HG03565 (cell line): ENCODE measurements around the gene PEX10.

ENCODE experiments used
- ATAC-seq: cut with Tn5 transposase; IDR thresholded peaks from one replicate; pipeline ENCODE4 v1.9.1; 2021; ENCODE audit warnings: mild to moderate bottlenecking, moderate library complexity; ENCODE audit not compliant: unreplicated experiment

Gene PEX10

DNA sequence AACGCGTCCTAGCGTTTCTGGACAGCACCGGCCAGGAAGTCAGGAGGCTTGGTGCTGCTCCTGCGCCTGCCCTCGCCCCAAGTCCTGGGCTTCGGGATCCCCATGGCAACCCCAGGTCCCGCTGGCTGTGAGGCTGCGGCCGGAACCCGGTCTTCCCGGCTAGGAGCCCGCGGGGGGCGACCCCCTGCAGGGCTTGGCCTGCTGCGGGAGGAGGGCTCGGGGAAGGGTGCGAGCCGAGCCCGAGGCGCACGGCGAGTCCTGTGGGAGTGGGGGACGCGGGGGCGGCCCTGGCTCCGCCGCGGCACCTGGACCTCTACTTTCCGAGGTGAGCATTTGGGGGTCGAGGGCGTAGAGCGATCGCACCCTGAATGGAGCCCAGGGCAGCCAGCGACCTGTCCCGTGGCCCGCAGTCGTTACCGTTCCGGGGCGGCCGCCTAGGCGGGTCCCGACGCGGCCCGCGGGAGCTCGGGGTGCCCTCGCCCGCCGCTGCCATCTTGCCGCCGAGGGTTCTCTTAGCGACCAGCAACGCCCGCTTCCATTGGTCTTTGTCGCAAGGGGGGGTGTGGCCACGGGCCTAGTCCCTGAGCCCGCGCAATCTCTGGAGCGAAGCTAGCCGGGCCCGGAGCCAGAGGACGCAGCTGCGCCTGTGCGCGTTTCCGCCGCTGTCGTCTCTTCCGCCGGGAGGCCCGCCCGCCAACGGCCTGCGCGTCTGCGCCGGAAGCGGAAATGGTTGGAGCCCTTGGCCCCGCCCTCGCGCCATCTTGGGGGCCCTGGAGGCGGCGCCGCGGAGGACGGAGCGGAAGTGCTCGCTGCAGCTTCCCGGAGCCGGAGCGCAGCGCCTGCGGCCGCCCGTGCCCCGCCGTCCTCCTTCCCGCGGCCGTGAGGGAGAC is 21.1 kb downstream of the PEX10 start, which contains the start of the genes MORN1 and RER1:
MORN1 (minus strand) TSS at position 514 of the 890 bp plus-strand sequence; CDS start at position 493, 21 bp downstream.
RER1 (plus strand) TSS at position 801 of the 890 bp plus-strand sequence. CDS start 3,950 bp downstream, outside the sequence.
- peak; percentile 77 for ATAC-seq

DNA sequence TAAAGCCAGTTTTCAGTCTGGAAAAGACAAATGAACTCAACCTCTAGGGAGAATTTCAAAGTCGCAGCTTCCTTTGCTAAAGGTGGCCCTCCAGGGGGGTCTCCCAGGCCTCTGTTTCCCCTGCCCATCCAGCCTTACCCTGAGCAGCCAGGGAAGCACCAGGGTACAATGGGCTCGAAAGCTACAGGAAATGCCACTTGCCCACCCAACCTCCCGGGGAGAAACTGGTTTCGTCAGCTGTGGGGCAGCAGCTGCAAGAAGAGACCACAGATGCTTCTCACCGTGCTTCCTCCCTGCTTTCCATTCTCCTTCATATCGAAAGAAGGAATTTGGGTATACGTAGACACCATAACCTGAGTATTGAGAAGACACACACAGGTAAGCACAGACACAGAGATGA is 22.7 kb downstream of the PEX10 start:
- no peak for ATAC-seq

DNA sequence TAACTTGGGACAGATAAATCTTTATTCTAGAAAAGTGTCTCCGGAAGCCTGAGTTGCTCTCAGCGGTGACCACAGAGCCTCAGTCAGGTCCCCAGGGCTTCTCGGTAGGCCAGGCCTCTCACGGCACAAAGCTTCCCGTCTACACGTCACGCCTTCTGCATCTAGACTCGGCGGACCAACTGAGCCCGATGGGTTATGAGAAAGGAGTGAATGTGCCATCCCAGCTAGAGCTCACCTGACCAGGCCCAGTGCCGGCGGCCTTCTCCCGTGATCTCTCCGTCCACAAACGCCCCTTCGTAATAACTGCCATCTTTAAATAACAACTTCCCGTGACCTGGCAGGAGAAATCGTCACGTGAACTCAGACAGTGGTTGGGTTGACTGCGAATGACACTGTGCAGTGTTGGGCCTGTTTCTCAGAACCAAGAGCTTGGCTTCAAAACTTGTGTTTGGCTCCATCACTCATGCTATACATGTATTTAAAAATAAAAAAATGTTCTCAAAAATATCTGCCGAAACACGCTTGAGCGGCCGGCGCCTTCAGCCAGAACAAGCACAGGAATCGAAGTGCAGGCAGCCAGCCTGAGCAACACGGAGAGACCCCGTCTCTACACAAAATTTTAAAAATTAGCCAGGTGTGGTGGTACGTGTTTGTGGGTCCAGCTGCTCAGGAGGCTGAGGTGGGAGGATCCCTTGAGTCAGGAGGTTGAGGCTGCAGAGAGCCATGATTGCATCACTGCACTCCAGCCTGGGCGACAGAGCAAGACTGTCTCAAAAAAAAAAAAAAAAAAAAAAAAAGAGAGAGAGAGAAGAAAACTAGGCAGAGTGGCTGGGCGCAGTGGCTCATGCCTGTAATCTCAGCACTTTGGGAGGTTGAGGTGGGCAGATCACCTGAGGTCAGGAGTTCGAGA is 24.1 kb downstream of the PEX10 start:
- ATAC-seq = no peak

DNA sequence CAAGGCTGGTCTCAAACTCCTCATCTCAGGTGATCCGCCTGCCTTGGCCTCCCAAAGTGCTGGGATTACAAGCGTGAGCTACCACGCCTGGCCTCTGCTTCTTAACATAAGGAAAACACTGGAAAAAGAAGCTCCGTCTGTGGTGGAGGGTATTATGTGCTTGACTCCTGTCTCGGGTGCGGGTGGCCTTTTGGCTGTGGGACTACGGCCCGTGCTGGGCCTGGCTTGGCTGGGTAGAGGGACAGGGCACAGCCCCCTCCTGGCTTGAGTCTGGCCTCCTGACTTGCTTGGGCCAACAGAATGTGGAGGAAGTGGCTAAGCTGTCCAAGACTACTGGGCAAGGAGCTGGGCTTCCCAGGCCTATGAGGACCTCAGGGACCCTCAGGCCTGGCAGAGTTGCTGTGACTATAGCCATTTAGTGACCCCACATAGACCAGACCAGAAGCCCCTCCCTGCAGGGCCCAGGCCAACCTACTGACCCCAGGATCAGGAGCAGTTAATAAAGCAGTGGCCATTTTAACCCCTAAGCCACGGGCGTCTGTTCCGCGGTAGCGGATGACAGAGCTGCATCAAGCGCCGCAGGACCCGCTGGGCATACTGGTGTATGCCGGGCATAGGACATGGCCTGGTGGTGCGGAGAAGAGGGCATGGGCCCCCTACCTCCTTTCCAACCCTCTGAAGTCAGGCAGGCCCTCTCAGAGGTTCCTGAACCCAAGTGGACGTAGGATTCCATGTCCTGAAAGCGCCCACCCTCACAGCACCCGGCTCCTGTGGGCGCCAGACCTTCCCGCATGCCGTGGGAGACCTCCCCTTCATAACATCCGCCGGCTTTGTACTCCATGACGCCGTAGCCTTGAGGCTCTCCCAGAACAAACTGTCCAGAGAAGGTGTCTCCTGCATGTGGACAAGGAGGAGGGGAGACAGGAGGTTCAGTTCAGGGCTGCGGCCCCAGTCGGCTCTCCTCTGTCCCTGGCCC is 25.4 kb downstream of the PEX10 start:
- no peak for ATAC-seq

DNA sequence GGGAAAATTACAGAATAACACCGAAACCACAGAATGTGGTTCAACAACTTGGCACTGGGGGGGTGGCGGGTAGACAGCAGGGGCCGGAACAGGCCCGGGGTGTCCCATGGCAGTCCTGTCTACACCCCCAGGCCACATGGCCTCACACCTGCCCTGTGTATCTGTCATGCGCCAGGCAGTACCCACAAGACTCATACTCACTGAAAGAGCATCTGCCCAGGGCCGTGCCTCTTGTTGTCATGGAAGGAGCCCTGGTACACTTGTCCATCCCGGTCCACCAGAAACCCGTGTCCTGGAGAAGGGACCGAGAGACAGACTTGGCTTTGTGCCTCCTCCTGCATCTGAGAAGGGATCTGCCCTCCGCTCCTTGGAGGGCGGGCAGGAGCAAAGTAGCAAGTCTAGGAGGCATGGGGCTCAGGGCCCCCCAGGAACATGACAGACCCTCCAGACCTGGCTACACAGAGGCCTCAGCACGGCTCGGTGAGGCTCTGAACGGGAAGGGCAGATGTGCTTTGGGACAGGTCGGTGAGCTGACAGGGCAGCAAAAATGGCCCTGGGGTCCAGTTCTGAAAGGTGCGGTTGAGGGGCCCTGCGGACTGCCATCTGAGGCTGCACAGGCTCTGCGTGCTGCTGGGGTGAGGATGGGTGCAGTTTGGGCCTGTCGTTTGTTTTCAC is 26.6 kb downstream of the PEX10 start:
- ATAC-seq = no peak

DNA sequence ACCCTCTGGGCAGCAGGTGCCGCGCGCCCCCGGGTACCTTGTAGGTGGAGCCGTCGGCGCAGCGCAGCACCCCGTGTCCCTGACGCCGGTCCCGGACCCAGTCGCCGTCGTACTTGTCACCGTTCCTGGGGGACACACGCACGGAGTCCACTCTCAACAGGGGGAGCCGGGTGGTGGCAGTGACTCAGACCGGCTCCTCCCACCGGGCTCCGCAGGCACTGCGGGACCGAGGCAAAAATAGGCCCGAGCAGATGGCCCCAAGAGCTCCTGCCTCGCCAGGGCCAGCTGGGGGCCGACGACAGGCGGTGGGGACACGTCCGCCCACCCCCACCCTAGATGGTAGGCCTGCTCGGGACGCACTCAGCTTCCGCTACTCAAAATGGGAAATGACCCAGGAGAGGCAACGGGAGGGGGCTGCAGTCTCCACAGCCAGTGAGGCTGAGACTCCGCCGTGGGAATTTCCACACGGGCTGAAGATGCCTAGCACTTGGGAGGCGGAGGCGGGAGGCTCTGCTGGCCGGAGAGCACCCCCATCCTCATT is 27.4 kb downstream of the PEX10 start:
- no peak for ATAC-seq

DNA sequence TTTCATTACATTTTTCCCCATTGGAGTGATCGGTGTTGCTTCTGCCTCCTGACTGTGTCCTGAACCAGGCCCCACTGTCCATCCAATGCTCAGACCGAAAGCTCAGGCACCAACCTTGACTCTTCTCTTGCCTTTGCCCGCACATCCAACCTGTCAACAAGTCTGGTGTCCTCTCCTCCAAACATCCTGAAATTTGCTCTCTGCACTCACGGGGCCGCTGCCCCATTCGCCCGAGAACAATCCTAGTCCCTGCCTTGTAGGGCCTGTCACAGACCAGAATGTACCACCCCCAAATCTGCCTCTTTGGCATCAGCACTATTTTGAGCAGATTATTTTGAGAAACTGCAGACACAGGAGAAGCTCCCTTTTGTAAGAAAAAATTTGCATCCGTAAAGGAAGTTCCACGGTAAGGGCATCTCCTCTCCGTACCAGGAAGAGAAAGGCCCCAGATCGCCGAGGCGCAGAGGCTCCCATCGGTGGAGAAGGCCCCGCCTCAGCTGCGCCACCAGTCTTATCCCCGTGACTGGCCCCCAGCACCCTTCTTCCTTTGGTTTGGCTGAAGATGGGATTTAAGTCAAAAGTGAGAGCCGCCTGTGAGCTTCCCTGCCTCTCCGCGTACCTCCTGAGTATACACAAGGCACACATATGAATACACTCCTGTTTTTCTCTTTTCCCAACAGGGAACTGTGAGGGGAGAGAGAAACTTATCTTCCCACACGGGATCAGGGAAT is 28.1 kb downstream of the PEX10 start:
- ATAC-seq = no peak

DNA sequence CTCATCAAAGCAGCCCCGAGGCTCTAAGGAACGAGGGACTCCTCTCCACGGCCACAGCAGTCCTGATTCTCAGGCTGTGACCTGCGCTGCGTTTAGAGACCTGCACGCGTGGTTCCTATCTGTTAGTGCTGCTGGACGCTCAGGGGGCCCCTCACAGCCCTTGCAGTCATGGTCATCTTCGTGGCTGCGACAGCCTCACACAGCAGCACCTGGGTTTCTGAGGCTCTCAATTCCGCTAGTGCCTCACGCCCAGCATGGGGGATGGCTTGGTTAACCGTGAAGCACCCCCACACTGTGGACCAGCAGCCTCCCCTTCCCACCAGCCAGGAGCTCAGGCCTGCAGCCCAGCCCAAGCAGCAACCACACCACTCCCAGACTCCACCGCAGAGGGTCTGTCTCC is 28.8 kb downstream of the PEX10 start:
- ATAC-seq = no peak

DNA sequence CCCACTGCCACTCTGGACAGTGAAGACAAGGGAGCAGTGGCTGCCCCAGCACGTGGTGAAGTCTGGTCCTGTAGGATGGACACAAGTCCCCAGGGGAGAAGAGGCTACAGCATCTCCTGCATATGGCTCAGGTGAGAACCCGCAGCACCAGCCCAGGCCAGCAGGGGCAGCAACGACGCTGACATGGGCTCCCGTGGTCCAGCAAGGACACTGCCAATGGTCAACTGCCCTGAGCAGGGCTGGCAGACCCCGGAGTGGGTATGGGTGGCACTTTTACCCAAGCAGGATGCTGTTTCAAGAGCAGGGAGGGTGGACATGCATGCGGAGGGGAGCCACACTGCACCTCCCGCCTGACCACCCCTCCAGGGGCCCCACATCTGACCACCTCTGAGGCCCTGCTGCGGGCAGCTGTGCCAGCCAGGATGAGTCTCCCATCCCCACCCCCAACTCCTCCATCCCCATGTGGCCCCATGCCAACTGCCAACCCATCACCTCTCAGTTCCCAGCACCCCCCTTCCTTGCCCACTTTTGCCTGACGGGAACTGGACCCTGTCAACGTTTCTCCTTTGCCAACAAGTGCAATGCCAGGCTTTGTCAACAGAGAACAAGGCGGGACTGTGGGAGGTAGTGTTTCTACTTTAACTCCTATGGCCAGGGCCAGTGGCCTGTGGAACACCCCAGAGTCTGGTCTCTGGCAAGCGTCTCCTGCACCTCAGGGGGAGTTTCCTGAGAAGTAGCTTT is 29.6 kb downstream of the PEX10 start:
- no peak for ATAC-seq

DNA sequence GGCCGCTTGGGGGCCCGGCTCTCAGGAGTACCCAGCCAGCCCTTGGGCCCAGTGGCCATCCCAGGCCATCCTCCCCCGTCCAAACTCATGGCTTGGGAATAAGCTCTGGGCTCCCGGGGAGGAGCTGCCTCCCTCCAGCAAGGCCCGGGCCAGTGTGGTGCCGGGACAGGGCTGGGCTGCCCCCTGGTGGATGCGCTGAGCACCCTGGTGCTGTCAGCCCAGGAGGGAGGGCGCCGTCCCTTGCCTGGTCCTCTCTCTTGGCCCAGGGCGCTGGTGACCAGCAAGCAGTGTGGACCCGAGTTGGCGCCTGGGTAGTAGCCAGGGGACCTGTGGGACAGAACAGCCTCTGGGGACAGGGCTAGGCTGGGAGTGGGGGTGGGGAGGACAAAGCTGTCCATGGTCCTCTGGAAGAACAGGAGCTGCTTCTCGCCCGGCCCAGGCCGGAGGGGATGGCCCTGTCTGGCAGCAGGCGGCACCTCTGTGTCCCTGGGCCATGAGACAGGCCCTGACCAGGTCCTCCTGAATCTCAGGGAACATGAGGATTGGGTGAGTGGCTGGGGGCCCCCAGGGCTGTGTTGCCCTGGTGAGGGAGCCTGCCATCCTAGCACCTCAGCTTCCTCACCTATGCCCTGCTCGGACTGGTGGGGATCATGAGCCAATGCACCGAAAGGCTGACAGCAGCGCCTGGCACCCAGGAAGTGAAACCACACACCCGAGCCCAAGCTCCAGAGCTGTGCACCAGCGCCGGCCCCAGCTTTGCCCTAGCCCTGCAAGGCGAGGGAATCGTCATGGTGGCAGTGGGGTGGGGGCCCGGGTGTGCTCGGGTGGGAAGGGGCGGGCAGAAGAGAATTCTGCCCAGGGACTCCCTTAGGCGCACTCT is 30.4 kb downstream of the PEX10 start:
- ATAC-seq = no peak

DNA sequence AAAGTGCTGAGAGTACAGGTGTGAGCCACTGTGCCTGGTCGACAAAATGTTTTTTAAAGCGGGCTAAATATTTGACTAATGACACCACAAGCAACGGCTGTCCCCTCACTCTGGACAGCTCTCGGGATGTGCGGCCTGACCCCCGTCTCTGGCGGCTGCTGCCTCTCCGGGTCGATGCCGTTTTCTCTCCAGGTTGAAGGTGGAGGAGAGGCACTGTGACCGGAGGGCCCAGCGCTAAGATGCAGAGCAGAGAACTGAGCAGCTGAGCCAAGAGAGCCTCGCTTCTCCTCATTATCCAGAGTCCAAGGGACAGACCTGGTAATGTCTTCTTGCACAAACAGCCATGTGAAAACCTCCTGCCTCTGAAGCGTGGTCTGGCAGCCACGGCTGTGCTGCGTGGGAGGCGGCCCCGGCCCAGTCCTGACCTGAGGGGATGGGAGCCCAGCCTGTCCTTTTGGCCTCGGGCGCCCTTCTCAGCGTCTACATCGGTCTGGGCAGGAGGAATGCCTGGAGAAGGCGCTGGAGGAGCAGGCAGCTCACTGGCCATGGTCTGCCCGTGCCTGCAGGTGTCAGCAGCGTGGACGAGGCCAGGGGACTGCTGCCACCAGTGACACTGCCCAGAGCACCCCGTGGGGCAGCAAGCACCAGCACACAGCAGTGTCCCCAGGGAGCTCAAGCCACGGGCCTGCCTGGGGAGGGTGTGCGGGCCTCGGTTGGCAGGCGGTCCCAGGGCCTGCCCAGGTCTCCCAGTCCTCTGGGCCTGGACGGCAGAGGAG is 31.4 kb downstream of the PEX10 start:
- ATAC-seq = no peak

DNA sequence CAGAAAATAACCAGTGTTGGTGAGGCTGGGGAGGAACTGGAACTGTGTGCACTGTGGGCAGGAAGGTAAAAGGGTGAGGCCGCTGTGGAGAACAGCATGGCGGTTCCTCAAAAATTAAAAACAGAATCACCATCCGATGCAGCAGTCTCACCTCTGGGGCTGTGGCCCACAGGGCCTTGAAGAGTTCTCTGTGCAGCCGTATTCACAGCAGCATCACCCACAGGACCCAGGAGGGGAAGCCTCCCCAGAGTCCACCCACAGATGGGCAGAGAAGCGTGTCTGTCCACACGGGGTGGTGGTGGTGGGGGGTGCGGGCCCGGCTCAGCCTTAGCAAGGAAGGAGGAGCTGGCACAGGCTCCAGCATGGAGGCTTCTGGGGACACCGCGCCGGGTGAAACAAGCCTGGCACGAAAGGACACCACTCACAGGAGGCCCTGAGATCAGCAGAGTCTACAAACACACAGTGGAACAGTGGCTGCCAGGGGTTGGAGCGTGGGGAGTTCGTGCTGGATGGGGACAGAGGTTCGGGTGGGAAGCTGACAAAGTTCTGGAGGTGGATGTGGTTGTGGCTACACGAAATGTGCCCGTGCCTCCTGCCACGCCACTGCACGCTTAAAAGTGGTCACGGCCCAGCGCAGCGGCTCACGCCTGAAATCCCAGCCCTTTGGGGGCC is 32.5 kb downstream of the PEX10 start:
- no peak for ATAC-seq

DNA sequence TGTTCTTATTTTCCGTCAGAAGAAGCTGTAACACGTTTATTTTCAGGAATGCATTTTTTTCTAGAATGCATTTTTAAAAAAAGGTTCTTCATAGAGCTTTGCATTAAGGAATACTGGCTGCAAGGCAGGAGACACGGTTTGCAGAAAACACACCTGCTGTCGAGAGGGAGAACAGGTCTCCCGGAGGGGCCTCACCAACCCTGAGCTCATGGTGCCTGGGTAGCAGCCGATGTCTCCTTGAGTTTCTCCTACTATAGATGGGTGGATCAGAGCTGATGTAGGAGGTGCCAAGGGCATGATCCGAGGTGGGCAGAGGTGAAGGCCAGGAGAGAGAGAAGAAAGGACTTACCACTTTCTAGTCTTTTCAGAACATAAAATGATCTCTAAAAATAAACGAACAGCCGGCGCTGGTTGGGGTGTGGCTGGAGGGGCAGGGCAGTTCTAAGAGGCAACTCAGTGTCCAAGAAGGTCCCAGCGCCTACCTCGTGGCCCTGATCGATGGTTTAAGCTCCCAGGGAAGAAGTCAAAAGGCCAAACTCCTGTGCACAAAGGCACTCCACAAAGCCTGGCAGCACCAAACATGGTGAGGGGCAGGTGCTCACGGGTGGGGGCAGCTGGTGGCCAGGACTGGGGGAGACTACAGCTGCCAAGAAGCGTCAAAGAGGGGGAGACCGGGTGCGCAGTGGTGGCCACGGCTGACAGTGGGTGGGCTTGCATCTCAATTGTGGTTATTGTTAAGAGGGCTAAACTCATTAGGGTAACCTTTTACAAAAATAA is 33.2 kb downstream of the PEX10 start:
- ATAC-seq = no peak

DNA sequence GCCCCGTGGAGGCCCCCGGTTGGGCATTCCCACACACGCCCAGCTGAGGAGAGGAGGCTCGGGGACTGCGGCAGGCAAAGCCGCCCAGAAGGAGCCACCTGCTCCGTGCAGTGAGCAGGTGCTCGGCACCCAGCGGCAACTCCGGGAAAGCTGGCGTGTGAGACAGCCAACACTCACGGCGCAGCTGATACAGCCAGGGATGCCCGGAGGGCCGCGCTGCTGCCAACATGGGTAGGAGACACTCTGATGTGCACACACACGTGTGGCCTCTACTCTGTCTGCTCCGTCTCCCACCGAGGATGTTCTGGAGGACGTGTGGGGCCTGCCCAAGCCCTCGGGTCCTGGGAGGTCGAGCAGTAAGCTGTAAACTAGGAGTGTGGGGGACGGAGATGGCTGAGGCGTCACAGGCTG is 33.9 kb downstream of the PEX10 start:
- no peak for ATAC-seq

DNA sequence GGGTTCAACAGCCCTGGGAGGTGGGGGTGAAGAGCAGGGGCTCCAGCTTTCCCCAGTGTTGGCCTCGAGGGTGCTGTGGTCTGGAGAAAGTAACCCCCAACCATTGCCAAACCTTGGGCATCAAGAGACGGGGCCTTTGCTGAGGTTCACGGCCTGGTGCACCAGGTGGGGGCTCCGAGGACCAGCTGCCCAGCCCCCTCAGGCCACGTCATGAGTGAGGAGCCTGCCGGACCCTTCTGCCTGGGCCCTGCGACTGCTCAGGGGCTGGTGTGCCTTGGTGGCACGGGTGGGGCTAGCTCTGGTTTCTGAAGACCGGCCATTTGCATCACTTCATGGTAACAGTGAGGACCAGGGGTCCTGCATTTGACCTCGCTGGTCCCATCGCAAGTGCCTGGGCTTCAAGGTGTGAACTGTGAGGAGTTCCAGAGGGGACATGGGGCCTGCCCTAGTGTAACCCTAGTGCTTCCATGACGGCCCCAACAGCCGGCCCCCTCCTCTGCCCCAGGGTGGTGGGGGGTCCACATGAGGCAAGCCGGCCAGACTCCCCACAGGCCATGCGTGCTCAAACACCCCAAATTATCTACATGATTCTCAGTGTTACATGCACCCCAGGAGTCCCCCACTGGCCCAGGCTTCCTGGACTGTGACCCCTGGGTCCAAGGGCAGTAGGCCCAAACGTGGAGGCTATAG is 34.5 kb downstream of the PEX10 start:
- no peak for ATAC-seq
